Measurements from ENCODE around the gene SLC35E4. TPM values are rescaled to one million over a fixed set of nuclear protein-coding genes. Genes with fewer than 3 reads are reported as not detected.

The SLC35E4 gene
- total RNA-seq, 2 experiments from 2014 or later: 2.1 to 2.9 TPM

DNA sequence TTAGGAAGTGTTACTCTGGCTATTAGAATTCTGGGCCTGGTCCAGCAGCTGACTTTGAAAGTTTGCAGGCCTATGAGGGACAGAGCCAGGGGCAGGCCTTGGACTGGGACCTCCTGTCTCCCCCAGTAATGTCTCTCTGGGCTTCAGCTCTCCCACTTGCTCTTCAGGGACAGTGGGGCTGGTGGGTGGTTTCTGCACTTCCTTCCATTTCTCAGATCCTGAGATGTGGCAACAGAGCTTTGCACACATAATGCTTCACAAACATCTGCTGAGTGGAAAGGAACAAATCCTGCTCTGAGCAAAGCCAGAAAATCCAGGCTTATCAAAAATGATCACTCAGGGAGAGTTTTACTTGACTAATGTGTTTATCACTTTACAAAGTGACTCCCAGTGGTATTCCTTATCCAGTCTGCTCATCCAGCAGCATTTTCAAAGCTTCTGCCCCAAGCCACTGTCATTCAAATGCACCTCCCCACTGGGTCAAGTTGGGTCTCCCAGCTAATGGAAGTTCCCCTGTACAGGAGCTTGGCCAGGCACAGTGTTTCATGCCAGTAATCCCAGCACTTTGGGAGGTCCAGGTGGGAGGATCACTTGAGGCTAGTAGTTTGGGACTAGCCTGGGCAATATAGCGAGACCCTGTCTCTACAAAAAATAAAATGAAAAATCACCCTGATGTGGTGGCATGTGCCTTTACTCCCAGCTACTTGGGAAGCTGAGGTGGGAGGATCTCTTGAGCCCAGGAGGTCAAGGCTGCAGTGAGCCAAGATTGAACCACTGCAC, 45.6 kb downstream of the SLC35E4 start:
- no peaks in the 10 kb centered on the region for H3K36me3 ChIP-seq (ENCODE audit: insufficient read depth, low read length)
- H3K4me3 ChIP-seq (ENCODE audit: low read length): no peak overlapping the region
- intact Hi-C loops (cut with DNase I, micrococcal nuclease): no loop called here
- Mint-ChIP-seq H3K4me1 (ENCODE audit: low read depth) (no peaks in the 10 kb centered on the region), H3K27me3 (peaks cover 31% of the 10 kb centered on the region), H3K27ac (no peak overlapping the region), H3K4me3 (no peak overlapping the region), H3K9me3 (no peaks in the 10 kb centered on the region), H3K36me3 (ENCODE audit: low read depth) (no peaks in the 10 kb centered on the region)
- H3K4me1 ChIP-seq (ENCODE audit: insufficient read depth, low read length): no peaks in the 10 kb centered on the region
- POLR2A ChIA-PET: no interaction called here
- no peak overlapping the region for H3K27ac ChIP-seq (ENCODE audit: low read depth in 1 of 2, low read length in 2 of 2)
- ATAC-seq (ENCODE audit: poor library complexity) (no peak), DNase-seq (no peak)
- no peaks in the 10 kb centered on the region for H3K27me3 ChIP-seq (ENCODE audit: control insufficient read depth in 1 of 2, insufficient read depth in 2 of 2, low read length in 2 of 2)
- CTCF ChIA-PET: no interaction called here
- TF ChIP-seq CTCF (IDR thresholded peaks at IDR 0.05): no peak
- no peaks in the 10 kb centered on the region for H3K9me3 ChIP-seq (ENCODE audit: control insufficient read depth in 1 of 2, insufficient read depth in 1 of 2, low read length in 2 of 2)

- intact Hi-C loops (cut with DNase I, micrococcal nuclease): no loop called here
- no peak overlapping the region for H3K27ac Mint-ChIP-seq
- H3K4me1 ChIP-seq (ENCODE audit: insufficient read depth, low read length): no peaks in the 10 kb centered on the region
- CTCF ChIA-PET: no interaction called here
- H3K4me3 ChIP-seq (ENCODE audit: low read length): no peak overlapping the region
- no peak for TF ChIP-seq CTCF (IDR thresholded peaks at IDR 0.05)
- no peak for DNase-seq
- H3K9me3 ChIP-seq (ENCODE audit: control insufficient read depth in 1 of 2, insufficient read depth in 1 of 2, low read length in 2 of 2): no peaks in the 10 kb centered on the region
- ATAC-seq (ENCODE audit: poor library complexity): no peak
- no peak overlapping the region for H3K27ac ChIP-seq (ENCODE audit: low read depth in 1 of 2, low read length in 2 of 2)
- no peak overlapping the region for H3K4me3 Mint-ChIP-seq
- no peaks in the 10 kb centered on the region for H3K27me3 ChIP-seq (ENCODE audit: control insufficient read depth in 1 of 2, insufficient read depth in 2 of 2, low read length in 2 of 2)
- H3K36me3 ChIP-seq (ENCODE audit: insufficient read depth, low read length): no peaks in the 10 kb centered on the region
- H3K27me3 Mint-ChIP-seq: peaks cover 26% of the 10 kb centered on the region
- H3K36me3 Mint-ChIP-seq (ENCODE audit: low read depth): no peaks in the 10 kb centered on the region
- no peaks in the 10 kb centered on the region for H3K4me1 Mint-ChIP-seq (ENCODE audit: low read depth)
- H3K9me3 Mint-ChIP-seq: no peaks in the 10 kb centered on the region
- POLR2A ChIA-PET: no interaction called here
These were observed 46.2 kb downstream of the SLC35E4 start for GRCh38 chr22:30681831-30682230.

DNA sequence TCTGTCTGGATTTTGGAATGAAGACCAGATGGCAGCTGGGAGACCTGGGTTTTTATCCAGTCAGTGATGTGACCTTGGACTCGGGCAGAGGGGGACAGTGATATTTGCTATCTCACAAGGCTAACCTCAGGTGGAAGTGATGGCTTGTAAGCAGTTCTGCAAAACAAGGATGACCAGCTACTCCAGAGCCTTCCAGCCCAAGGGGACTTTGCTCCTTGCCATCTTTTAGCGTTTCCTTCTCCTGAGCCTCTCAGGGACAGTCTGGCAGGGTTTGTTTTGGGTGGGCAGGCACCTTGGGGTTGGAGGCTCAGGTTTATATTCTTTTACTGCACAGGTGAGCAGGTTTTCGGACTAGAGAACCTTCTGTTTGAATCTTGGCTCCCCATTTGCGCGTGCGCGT, 49.6 kb downstream of the SLC35E4 start:
- H3K27me3 Mint-ChIP-seq: peaks cover 8% of the 10 kb centered on the region
- no peaks in the 10 kb centered on the region for H3K9me3 Mint-ChIP-seq
- intact Hi-C loops (cut with DNase I, micrococcal nuclease): no loop called here
- DNase-seq: no peak
- H3K36me3 Mint-ChIP-seq (ENCODE audit: low read depth): no peaks in the 10 kb centered on the region
- no peak overlapping the region for H3K4me3 Mint-ChIP-seq
- H3K4me1 Mint-ChIP-seq (ENCODE audit: low read depth): no peaks in the 10 kb centered on the region
- no peak overlapping the region for H3K27ac Mint-ChIP-seq
- H3K4me3 ChIP-seq (ENCODE audit: low read length): no peak overlapping the region
- POLR2A ChIA-PET: no interaction called here
- no peaks in the 10 kb centered on the region for H3K4me1 ChIP-seq (ENCODE audit: insufficient read depth, low read length)
- no peaks in the 10 kb centered on the region for H3K9me3 ChIP-seq (ENCODE audit: control insufficient read depth in 1 of 2, insufficient read depth in 1 of 2, low read length in 2 of 2)
- no peaks in the 10 kb centered on the region for H3K36me3 ChIP-seq (ENCODE audit: insufficient read depth, low read length)
- ATAC-seq (ENCODE audit: poor library complexity): no peak
- H3K27ac ChIP-seq (ENCODE audit: low read depth in 1 of 2, low read length in 2 of 2): no peak overlapping the region
- H3K27me3 ChIP-seq (ENCODE audit: control insufficient read depth in 1 of 2, insufficient read depth in 2 of 2, low read length in 2 of 2): no peaks in the 10 kb centered on the region
- TF ChIP-seq CTCF (IDR thresholded peaks at IDR 0.05): no peak
- CTCF ChIA-PET: no interaction called here
